H1 (cell line): ENCODE measurements around the gene FCGBP. TPM values are rescaled to one million over a fixed set of nuclear protein-coding genes. Genes with fewer than 3 reads are reported as not detected.

Source experiments
- EZH2 ChIP-seq: fragments of 200-600 bp; sonication (generic); IDR thresholded peaks from 2 replicates; pipeline ENCODE4 v1.7.1; 2012; ENCODE audit warnings: low read depth, mild to moderate bottlenecking, moderate library complexity, low read length, inconsistent platforms; ENCODE audit not compliant: severe bottlenecking
- HDAC2 ChIP-seq, 2 experiments: fragments of 300-600 bp in 1 of 2; sonication (generic) in 1 of 2; IDR thresholded peaks; 2 replicates each; pipeline ENCODE4 v1.6.1; 2011 to 2012; ENCODE audit warnings: low read depth in 2 of 2, low read length in 2 of 2, mild to moderate bottlenecking in 2 of 2, moderate library complexity in 2 of 2, borderline replicate concordance in 1 of 2, inconsistent platforms in 1 of 2
- HDAC6 ChIP-seq: IDR thresholded peaks from one replicate; pipeline ENCODE4 v1.7.1; 2012; ENCODE audit warnings: low read depth, mild to moderate bottlenecking, inconsistent platforms, low read length, moderate library complexity
- KDM5A ChIP-seq: fragments of 200-600 bp; IDR thresholded peaks from 2 replicates; pipeline ENCODE4 v1.7.1; 2012; ENCODE audit warnings: mild to moderate bottlenecking, low read length, inconsistent platforms, mixed read lengths
- polyA plus RNA-seq, 7 experiments: library from polyadenylated mRNA; depleted of rRNA in 3 of 7; stranded (reverse) in 5 of 7; unstranded in 2 of 7; fragments of >200 nt in 5 of 7; fragments of 200-250 nt in 2 of 7; gene quantifications; 1 replicate in 5 of 7; 2 replicates in 1 of 7; 4 replicates in 1 of 7; pipeline versions ENCODE4 v1.2.1 to v1.2.3, GENCODE V29; 2011 to 2013; ENCODE audit warnings: missing spikeins in 2 of 7, mixed read lengths in 2 of 7
- total RNA-seq: library from RNA; stranded (reverse); fragmentation: NEBNext Ultra II Directional; extraction: Animal tissue kit (Norgen Biotek cat#: 25700); gene quantifications from 2 replicates; pipeline ENCODE4 v1.2.1, GENCODE V29; 2021

The FCGBP gene
- total and polyA plus RNA-seq, 2 of the 8 experiments (the other 6 are each of a cell fraction or from before 2014, with no cell fraction given) = 1.1 to 3.1 TPM

GRCh38 chr19:39953915-39954314 lies 19.5 kb upstream of the FCGBP start (continued):
- TF ChIP-seq HDAC2 (IDR thresholded peaks at IDR 0.05; ENCODE audit: borderline replicate concordance in 1 of 2, low read depth in 2 of 2, low read length in 2 of 2) = no peak
- no peak for TF ChIP-seq KDM5A
- TF ChIP-seq EZH2 = no peak
- no peak for TF ChIP-seq HDAC6
